Liver (tissue), 3 donors: ENCODE measurements around the gene BCL3.

ENCODE experiments used
- GABPA ChIP-seq, 2 donors: IDR thresholded peaks in 1 of 2; conservative IDR thresholded peaks in 1 of 2; 2 replicates each; pipeline ENCODE4 v1.6.1; 2016; ENCODE audit warnings: antibody characterized with exemption in 2 of 2, mild to moderate bottlenecking in 1 of 2, moderate library complexity in 1 of 2
- MAX ChIP-seq: IDR thresholded peaks from 2 replicates; pipeline ENCODE4 v1.6.1; 2016; ENCODE audit warnings: antibody characterized with exemption
- SP1 ChIP-seq: IDR thresholded peaks from 2 replicates; pipeline ENCODE4 v1.6.1; 2018; ENCODE audit warnings: antibody characterized with exemption, mild to moderate bottlenecking
- TAF1 ChIP-seq: conservative IDR thresholded peaks from 2 replicates; pipeline ENCODE4 v1.6.1; 2016; ENCODE audit warnings: antibody characterized with exemption, mild to moderate bottlenecking
- TF ChIP-seq, protein P1 (sequence below): fragments of 150-350 bp; IDR thresholded peaks from 2 replicates; pipeline ENCODE4 v1.5.1; 2017; ENCODE audit warnings: improper control_type of control experiment, low read depth, low read length; ENCODE audit not compliant: missing input control
- donor health status: healthy.
- donor health status: healthy.

- TF ChIP-seq, protein P1, sequence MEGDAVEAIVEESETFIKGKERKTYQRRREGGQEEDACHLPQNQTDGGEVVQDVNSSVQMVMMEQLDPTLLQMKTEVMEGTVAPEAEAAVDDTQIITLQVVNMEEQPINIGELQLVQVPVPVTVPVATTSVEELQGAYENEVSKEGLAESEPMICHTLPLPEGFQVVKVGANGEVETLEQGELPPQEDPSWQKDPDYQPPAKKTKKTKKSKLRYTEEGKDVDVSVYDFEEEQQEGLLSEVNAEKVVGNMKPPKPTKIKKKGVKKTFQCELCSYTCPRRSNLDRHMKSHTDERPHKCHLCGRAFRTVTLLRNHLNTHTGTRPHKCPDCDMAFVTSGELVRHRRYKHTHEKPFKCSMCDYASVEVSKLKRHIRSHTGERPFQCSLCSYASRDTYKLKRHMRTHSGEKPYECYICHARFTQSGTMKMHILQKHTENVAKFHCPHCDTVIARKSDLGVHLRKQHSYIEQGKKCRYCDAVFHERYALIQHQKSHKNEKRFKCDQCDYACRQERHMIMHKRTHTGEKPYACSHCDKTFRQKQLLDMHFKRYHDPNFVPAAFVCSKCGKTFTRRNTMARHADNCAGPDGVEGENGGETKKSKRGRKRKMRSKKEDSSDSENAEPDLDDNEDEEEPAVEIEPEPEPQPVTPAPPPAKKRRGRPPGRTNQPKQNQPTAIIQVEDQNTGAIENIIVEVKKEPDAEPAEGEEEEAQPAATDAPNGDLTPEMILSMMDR, result no peak
- TF ChIP-seq MAX, result no peak
- TF ChIP-seq TAF1, result no peak
- no peak for TF ChIP-seq GABPA (IDR thresholded peaks at IDR 0.05 in 1 of 2, conservative IDR thresholded peaks at IDR 0.05 in 1 of 2)
- no peak for TF ChIP-seq SP1
These were observed 1.5 kb downstream of the BCL3 start for GRCh38 chr19:44749994-44750393.
